RCC 7860 (cell line): ENCODE measurements around the gene C9orf57.
"Not testable (repeated sequence)": the region's sequence is repeated elsewhere in the genome, so short reads cannot be mapped to it uniquely, and the experiment has no call there.

ENCODE experiments used
- DNase-seq: peaks from one replicate; pipeline ENCODE4 v3.0.0-alpha.2; 2015; ENCODE audit warnings: low spot score
- FAIRE-seq: peaks from 2 replicates; lab custom pipeline; 2012; peaks lifted over from hg19 to GRCh38; lab: Jason Lieb, UNC

C9orf57 gene

DNA sequence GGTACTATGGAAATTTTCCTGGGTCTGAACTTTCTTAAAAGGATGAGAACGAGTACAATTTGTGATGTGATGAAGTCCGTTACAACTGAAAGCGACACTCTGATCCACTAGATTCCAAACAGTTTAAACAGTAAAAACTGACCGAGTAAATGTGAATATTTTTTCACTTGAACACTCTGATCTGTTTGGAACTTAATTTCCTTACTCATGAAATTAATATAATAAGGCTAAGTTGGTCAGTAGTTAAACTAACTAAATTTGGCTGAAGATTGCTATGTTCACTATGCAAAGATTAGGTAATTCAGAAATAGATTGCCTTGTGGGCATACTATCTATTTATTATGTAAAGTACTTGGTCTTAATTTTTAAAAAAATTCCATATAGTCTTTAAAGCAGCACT is at the start of gene C9orf57:
TSS of gene C9orf57 (minus strand) at position 101 of the 400 bp plus-strand sequence. CDS start 1,282 bp downstream, outside the sequence.
- no peak for DNase-seq
- FAIRE-seq = no peak

GRCh38 chr9:72102520-72102919 is 42.1 kb upstream of the C9orf57 start:
- no peak for FAIRE-seq
- no peak for DNase-seq

GRCh38 chr9:72095520-72095919 is 35.1 kb upstream of the C9orf57 start:
- FAIRE-seq, DNase-seq: not testable (repeated sequence)

- no peak for DNase-seq
- FAIRE-seq = no peak
Observed at GRCh38 chr9:72092820-72093219, 32.4 kb upstream of the C9orf57 start.

GRCh38 chr9:72089451-72090130 is 29.2 kb upstream of the C9orf57 start:
- FAIRE-seq = no peak
- DNase-seq = no peak

DNA sequence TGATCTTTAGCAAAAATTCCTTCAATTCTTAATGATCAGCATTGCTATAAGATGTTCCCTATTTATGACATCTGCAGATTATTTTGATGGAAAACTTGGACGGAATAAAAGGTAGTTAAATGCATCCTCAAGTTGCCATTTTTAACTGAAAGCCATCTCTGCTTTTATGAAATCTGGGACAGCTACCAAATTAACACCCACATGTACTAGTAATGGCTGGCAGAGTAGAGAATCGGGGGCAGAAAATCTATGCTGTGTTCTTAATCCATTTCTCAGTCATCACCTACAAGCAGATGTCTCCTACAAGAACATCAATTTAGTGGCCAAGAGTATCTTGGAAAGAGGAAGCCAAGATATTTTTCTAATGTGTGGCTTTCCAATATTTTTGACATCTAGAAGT is 22.1 kb upstream of the C9orf57 start:
- FAIRE-seq (no peak), DNase-seq (no peak)

- DNase-seq, FAIRE-seq: not testable (repeated sequence)
Observed at GRCh38 chr9:72074666-72075065, 14.3 kb upstream of the C9orf57 start.

- no peak for FAIRE-seq
- DNase-seq = no peak
Observed at GRCh38 chr9:72065076-72065475, 4.7 kb upstream of the C9orf57 start.

GRCh38 chr9:72052122-72052521 is 8.3 kb downstream of the C9orf57 start:
- no peak for FAIRE-seq

DNA sequence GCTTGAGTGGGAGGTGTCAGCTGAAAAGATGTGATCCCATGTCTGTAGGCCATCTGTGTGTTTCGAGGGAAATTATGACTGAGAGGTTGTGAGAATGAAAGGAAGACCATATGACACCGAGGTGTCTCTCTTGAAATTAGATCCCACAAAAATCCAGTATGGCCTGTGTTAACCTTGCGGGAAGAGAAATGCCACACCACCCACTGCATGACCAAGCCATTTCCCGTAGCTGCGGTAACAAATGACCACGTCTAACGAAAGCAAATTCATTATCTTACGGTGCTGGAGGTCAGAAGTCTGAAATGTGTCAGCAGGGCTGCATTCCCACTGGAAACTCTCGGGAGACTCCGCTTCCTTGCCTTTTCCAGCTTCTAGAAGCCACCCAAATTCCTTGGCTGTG is 11.6 kb downstream of the C9orf57 start:
- FAIRE-seq = no peak
- no peak for DNase-seq

More at GRCh38 chr9:72052122-72052521, 8.3 kb downstream of the C9orf57 start:
- no peak for DNase-seq

GRCh38 chr9:72046630-72047456 is 13.6 kb downstream of the C9orf57 start:
- DNase-seq (no peak), FAIRE-seq (no peak)

DNA sequence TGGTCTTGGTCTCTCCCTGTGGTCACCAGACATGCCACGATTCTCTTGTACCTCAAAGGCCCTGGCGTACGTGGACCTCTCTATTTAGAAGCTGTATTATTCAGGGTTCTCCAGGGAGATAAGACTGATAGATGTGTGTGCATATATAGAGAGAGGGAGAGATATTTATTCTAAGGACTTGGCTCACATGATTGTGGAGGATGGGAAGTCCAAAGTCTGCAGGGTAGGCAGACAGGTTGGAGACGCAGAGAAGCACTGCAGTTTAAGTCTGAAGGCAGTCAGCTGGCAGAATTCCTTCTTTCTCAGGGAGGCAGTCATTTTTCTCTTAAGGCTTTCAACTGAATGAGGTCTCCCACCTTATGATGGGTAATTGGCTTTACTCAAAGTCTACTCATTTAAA is 16.3 kb downstream of the C9orf57 start:
- no peak for DNase-seq
- FAIRE-seq = no peak

DNA sequence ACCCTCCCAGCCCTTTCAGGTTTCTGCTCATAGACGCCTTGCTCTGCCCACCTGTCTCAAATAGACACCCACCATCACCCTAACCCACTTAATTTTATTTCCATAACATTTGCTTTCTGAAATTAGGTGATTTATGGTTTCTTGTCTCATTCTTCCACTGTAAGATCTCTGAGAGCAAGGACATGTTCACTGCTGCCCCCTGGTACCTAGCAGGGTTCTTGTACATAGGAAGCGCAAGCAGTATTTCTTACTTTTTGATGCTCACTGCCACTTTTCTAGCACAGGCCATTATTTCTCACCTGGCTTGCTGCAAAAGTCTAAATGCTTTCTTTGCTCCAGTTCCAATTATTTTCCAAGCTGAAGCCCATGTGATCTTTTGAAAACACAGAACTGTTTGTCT is 16.8 kb downstream of the C9orf57 start:
- DNase-seq (no peak), FAIRE-seq (no peak)

DNA sequence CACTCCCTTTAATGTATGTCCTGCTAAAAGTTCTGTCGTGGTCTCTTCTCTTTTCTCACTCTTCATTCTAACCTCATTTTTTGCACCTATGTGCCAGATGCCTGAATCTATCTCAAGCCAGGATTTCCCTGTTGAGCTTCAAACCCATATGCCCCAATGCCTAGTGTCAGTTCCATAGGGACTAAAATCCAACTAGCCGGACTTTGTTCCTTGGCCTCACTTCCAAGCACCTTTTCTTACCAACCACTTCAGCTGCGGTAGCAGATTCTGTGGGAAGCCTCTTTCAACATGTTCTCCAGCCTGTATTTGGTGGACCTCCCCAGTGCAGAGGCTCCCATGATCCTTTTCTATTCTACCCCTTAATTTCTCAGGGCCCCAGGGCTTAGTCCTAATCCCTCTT is 17.5 kb downstream of the C9orf57 start:
- FAIRE-seq = no peak
- DNase-seq = no peak

DNA sequence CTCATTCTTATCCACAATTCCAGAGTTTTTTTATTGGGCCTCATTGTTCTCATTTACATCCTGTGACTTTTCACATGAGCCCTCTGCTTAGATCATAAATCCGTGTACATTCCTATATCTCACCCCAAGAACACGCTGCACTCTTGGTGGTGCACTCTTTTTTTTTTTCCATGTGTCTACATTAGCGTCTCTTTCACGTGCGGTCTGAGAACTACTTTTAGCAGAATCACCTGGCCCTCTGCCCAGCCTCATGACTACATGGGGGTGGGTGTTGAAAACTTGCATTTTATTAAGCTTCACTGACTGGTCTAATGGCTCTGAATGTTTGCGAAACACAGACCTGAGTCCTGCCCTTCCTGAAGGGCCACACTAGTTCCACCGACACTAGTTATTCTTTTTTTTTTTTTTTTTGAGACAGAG is 18.6 kb downstream of the C9orf57 start:
- FAIRE-seq = peak; percentile 92
- DNase-seq = peak; percentile 81

- no peak for DNase-seq
- FAIRE-seq = no peak
Observed at GRCh38 chr9:72041369-72041768, 19.0 kb downstream of the C9orf57 start.

- DNase-seq (no peak), FAIRE-seq (no peak)
Observed at GRCh38 chr9:72039532-72039931, 20.9 kb downstream of the C9orf57 start.

DNA sequence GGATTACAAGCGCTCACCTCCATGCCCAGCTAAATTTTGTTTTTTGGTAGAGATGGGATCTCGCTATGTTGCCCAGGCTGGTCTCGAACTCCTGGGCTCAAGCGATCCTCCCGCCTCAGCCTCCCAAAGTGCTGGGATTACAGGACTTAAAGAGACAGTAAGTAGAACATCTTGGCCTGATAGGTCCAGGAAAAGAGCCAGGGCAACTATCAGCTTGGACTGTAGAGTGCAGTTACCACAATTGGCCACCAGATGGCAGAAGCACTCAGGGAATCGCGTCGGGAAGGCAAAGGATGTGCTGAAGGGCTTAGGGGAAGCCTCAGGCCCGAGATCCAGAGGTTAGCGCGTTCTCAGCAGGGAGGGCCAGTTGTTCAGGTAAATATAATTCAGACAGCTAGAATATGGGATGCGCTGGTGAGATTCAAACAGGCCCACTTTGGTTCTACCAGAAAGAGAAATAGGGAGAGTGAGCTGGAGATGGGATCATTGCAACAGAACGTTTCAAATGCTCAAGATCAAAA is 21.5 kb downstream of the C9orf57 start:
- FAIRE-seq = peak; percentile 65

GRCh38 chr9:72038408-72038807 is 22.0 kb downstream of the C9orf57 start:
- DNase-seq (no peak), FAIRE-seq (no peak)

More for the DNA sequence above, 21.5 kb downstream of the C9orf57 start:
- peak; percentile 67 for DNase-seq

DNA sequence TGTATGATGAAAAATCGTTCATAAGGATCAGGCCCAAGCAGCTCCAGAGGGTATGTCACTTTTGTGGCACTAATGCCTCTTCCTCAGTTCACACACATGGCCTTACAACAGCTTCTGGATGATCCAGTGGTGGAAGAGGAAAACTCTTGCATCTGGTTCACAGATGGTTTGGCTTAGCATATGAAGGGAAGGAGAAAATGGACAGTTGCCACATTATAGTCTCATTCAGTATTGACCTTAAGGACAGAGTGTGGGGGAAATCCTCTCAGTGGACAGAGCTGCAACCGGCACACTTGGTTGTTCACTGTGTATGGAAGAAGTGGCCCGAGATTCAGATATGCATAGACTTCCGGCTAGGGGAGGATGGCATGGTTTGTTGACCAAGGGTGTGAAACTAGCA is 22.8 kb downstream of the C9orf57 start:
- FAIRE-seq (no peak), DNase-seq (no peak)

DNA sequence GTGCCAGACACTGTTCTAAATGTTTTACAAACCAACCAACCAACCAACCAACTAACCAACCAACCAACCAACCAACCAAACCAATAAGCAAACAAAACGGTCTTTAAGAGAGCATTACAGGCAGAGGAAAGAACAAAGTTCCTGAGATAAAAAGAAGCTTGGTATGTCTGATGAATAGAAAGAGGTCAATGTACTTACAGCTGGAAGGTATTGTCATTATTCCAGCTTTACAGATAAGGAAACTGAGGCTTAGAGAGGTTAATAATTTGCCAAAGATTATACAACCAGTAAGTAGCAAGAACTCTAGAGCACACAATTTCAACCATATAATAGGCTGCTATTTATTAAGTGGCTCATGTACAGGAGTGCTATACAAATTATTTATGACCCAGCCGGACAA is 29.6 kb downstream of the C9orf57 start:
- DNase-seq (peak; percentile 1), FAIRE-seq (no peak)

- DNase-seq (no peak), FAIRE-seq (no peak)
Observed at GRCh38 chr9:72029986-72030385, 30.4 kb downstream of the C9orf57 start.
